Neural crest cell (in vitro differentiated cells): ENCODE measurements around the gene RBFA. TPM values are rescaled to one million over a fixed set of nuclear protein-coding genes. Genes with fewer than 3 reads are reported as not detected.

Source experiments
- DNase-seq: peaks from one replicate; pipeline ENCODE4 v3.0.0; 2021; ENCODE audit warnings: low read depth, mixed read lengths, low spot score
- H3K27ac Mint-ChIP-seq: one replicate; pipeline ENCODE4 v1.8.0; 2021; ENCODE audit warnings: mild to moderate bottlenecking, mixed read lengths; ENCODE audit not compliant: unreplicated experiment
- H3K27me3 Mint-ChIP-seq: 2 replicates; pipeline ENCODE4 v1.8.0; 2021; ENCODE audit warnings: low read depth, mild to moderate bottlenecking, mixed read lengths
- H3K36me3 Mint-ChIP-seq: 2 replicates; pipeline ENCODE4 v1.8.0; 2021; ENCODE audit warnings: low read depth, mild to moderate bottlenecking, mixed read lengths
- H3K4me1 Mint-ChIP-seq: 2 replicates; pipeline ENCODE4 v1.8.0; 2021; ENCODE audit warnings: mixed read lengths
- H3K4me3 Mint-ChIP-seq: one replicate; pipeline ENCODE4 v1.8.0; 2021; ENCODE audit warnings: mild to moderate bottlenecking, mixed read lengths
- H3K9me3 Mint-ChIP-seq: 2 replicates; pipeline ENCODE4 v1.8.0; 2021; ENCODE audit warnings: mixed read lengths
- CTCF ChIP-seq: fragments of 200-600 bp; sonication (generic); conservative IDR thresholded peaks from 2 replicates; pipeline ENCODE4 v1.5.0; 2021; ENCODE audit warnings: antibody characterized with exemption, mild to moderate bottlenecking
- total RNA-seq: library from RNA; stranded (reverse); gene quantifications from 2 replicates; pipeline ENCODE4 v1.2.1, GENCODE V29; 2021

The RBFA gene
- total RNA-seq, 1 donor from 2014 or later: 47.0 TPM

GRCh38 chr18:80040515-80040914 is 6.3 kb downstream of the RBFA start:
- Mint-ChIP-seq H3K27me3 (no peaks in the 10 kb centered on the region), H3K4me3 (no peak overlapping the region), H3K27ac (no peak overlapping the region), H3K4me1 (peaks cover 8% of the 10 kb centered on the region), H3K9me3 (no peaks in the 10 kb centered on the region), H3K36me3 (peaks cover 14% of the 10 kb centered on the region)
- no peak for TF ChIP-seq CTCF
- no peak for DNase-seq

DNA sequence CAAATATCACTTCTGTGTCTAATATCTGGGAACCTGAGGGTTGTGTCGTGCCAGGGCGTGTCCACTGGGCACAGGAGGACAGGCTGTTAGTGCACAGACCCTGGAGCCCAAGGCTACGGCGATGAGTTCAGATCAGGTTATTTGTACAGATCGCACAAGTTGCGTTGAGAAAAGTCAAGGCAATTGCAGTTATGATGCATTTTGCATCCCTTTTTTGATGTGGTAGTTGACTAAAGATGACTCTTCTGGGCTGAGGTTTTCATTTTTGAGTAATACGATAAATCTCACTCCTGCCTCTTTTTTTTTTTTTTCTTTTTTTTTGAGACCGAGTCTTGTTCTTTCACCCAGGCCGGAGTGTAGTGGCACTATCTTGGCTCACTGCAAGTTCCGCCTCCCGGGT is 7.2 kb downstream of the RBFA start:
- no peak for TF ChIP-seq CTCF
- no peak for DNase-seq
- H3K4me1 Mint-ChIP-seq: no peaks in the 10 kb centered on the region
- H3K9me3 Mint-ChIP-seq: no peaks in the 10 kb centered on the region
- H3K27ac Mint-ChIP-seq: no peak overlapping the region
- H3K4me3 Mint-ChIP-seq: no peak overlapping the region
- H3K36me3 Mint-ChIP-seq: peaks cover 19% of the 10 kb centered on the region
- H3K27me3 Mint-ChIP-seq: no peaks in the 10 kb centered on the region

- peaks cover 27% of the 10 kb centered on the region for H3K36me3 Mint-ChIP-seq
- no peaks in the 10 kb centered on the region for H3K9me3 Mint-ChIP-seq
- no peak for TF ChIP-seq CTCF
These were observed 8.6 kb downstream of the RBFA start for GRCh38 chr18:80042785-80043184.

GRCh38 chr18:80044072-80044471 is 9.8 kb downstream of the RBFA start:
- H3K27me3 Mint-ChIP-seq: no peaks in the 10 kb centered on the region
- DNase-seq: no peak
- peaks cover 33% of the 10 kb centered on the region for H3K36me3 Mint-ChIP-seq
- TF ChIP-seq CTCF: no peak
- H3K4me3 Mint-ChIP-seq: no peak overlapping the region
- no peak overlapping the region for H3K27ac Mint-ChIP-seq
- H3K9me3 Mint-ChIP-seq: peaks cover 2% of the 10 kb centered on the region
- no peaks in the 10 kb centered on the region for H3K4me1 Mint-ChIP-seq

More at GRCh38 chr18:80042785-80043184, 8.6 kb downstream of the RBFA start:
- Mint-ChIP-seq H3K4me3 (no peak overlapping the region), H3K4me1 (no peaks in the 10 kb centered on the region), H3K27me3 (no peaks in the 10 kb centered on the region), H3K27ac (no peak overlapping the region)
- DNase-seq: no peak

- peaks cover 46% of the 10 kb centered on the region for H3K36me3 Mint-ChIP-seq
- no peaks in the 10 kb centered on the region for H3K27me3 Mint-ChIP-seq
- TF ChIP-seq CTCF: no peak
- no peak for DNase-seq
- no peak overlapping the region for H3K4me3 Mint-ChIP-seq
- H3K4me1 Mint-ChIP-seq: no peaks in the 10 kb centered on the region
- H3K27ac Mint-ChIP-seq: no peak overlapping the region
- H3K9me3 Mint-ChIP-seq: peaks cover 6% of the 10 kb centered on the region
These were observed 11.8 kb downstream of the RBFA start for GRCh38 chr18:80046011-80046410.

DNA sequence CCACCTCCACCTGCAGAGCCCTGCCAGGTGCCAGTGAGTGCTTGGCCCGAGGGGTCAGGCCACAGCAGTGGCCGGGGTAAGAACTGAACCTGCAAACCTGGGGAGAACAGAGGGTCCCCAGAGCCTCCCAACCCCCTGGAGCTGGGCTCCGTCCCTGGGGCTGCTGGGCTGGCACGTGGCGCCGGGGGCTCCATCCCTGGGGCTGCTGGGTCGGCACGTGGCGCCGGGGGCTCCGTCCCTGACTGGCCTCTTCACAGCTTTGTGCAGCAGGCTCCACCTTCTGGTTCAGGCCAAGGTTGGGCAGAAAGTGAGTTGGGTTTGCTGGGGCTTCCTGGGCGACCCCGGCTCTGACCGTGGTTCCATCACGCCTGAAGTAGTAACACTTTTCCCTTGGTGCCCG is 12.2 kb downstream of the RBFA start:
- Mint-ChIP-seq H3K4me3 (no peak overlapping the region), H3K4me1 (no peaks in the 10 kb centered on the region), H3K36me3 (peaks cover 47% of the 10 kb centered on the region), H3K27me3 (no peaks in the 10 kb centered on the region), H3K27ac (no peak overlapping the region), H3K9me3 (peaks cover 10% of the 10 kb centered on the region)
- DNase-seq: no peak
- no peak for TF ChIP-seq CTCF
